Left ventricle myocardium superior (tissue), 1 donor: ENCODE data around the gene SOX15. TPM values are rescaled to one million over a fixed set of nuclear protein-coding genes. Genes with fewer than 3 reads are reported as not detected.

Experiments used
- ATAC-seq: fragments of 200-7000 bp; cut with Tn5 transposase; one replicate; pipeline ENCODE4 v1.9.1; 2020; ENCODE audit warnings: mild to moderate bottlenecking, moderate library complexity
- DNase-seq: peaks from one replicate; pipeline ENCODE4 v3.0.0-alpha.2; 2020
- intact Hi-C: fragments of 100-400 bp; cut with micrococcal nuclease; formaldehyde crosslinking; loops from one replicate; pipeline ENCODE4 v1.11.0; 2022
- total RNA-seq: library from RNA; stranded (reverse); fragmentation: NEBNext Ultra II Directional; extraction: Animal tissue kit (Norgen Biotek cat#: 25700); gene quantifications from one replicate; pipeline ENCODE4 v1.2.1, GENCODE V29; 2021
- donor health status: DM: no; HTN: yes; CAD: no; lungs with severe emphysema.

The SOX15 gene
- total RNA-seq, 1 donor from 2014 or later: 1.2 TPM

- peak; percentile 39 for ATAC-seq
- DNase-seq: peak; percentile 74
- intact Hi-C loops: no loop called here
Observed at GRCh38 chr17:7560172-7561027, 29.5 kb downstream of the SOX15 start.

- no peak for DNase-seq
- intact Hi-C loops: no loop called here
- ATAC-seq: no peak
Observed at GRCh38 chr17:7559320-7560171, 30.3 kb downstream of the SOX15 start.

- DNase-seq (peak; percentile 73), ATAC-seq (peak; percentile 21)
- intact Hi-C loops: no loop called here
Observed at GRCh38 chr17:7558544-7559319, 31.2 kb downstream of the SOX15 start, which contains the start of gene TNFSF13. TNFSF13 (plus strand) TSS chr17:7558750; CDS start chr17:7559040, 290 bp downstream.

- DNase-seq: peak; percentile 91
- ATAC-seq: peak; percentile 63
- intact Hi-C loops: no loop called here
Observed at GRCh38 chr17:7557775-7558543, 31.9 kb downstream of the SOX15 start.

- intact Hi-C loops: no loop called here
- no peak for ATAC-seq
- DNase-seq: peak; percentile 46
Observed at GRCh38 chr17:7557147-7557764, 32.6 kb downstream of the SOX15 start.

GRCh38 chr17:7556627-7557026 is 33.3 kb downstream of the SOX15 start:
- intact Hi-C loops: no loop called here
- ATAC-seq (no peak), DNase-seq (no peak)

GRCh38 chr17:7555320-7555948 is 34.5 kb downstream of the SOX15 start:
- intact Hi-C loops: no loop called here
- ATAC-seq (no peak), DNase-seq (no peak)

GRCh38 chr17:7553356-7553755 is 36.5 kb downstream of the SOX15 start:
- no peak for DNase-seq
- intact Hi-C loops: no loop called here
- no peak for ATAC-seq

- intact Hi-C loops: no loop called here
- no peak for DNase-seq
- peak; percentile 13 for ATAC-seq
Observed at GRCh38 chr17:7552621-7553051, 37.3 kb downstream of the SOX15 start.

- ATAC-seq: no peak
- DNase-seq: no peak
- intact Hi-C loops: no loop called here
Observed at GRCh38 chr17:7551396-7551795, 38.5 kb downstream of the SOX15 start.

- no peak for DNase-seq
- ATAC-seq: no peak
- intact Hi-C loops: no loop called here
Observed at GRCh38 chr17:7550344-7550743, 39.5 kb downstream of the SOX15 start.

GRCh38 chr17:7549401-7550055 is 40.4 kb downstream of the SOX15 start:
- peak; percentile 61 for ATAC-seq
- intact Hi-C loops: no loop called here
- DNase-seq: no peak

- DNase-seq: peak; percentile 86
- intact Hi-C loops: no loop called here
Observed at GRCh38 chr17:7548585-7549400, 41.1 kb downstream of the SOX15 start, which contains the start of gene TNFSF12. TNFSF12 (plus strand) TSS chr17:7549058; CDS start chr17:7549154, 96 bp downstream.

GRCh38 chr17:7544911-7545310 is 45.0 kb downstream of the SOX15 start:
- ATAC-seq (no peak), DNase-seq (no peak)
- intact Hi-C loops: no loop called here

More at GRCh38 chr17:7548585-7549400, 41.1 kb downstream of the SOX15 start, which contains the start of gene TNFSF12:
- ATAC-seq: peak; percentile 90

- ATAC-seq: no peak
- intact Hi-C loops: no loop called here
- DNase-seq: no peak
Observed at GRCh38 chr17:7541074-7541621, 48.7 kb downstream of the SOX15 start.
